PC-9 (cell line): ENCODE data around the gene PHYH. TPM values are rescaled to one million over a fixed set of nuclear protein-coding genes. Genes with fewer than 3 reads are reported as not detected.

Source experiments
- BruUV-seq: library from RNA; stranded (reverse); fragments of 400-500 nt; replicated peaks from 2 replicates; lab custom pipeline; 2021; lab: Mats Ljungman, UMichigan
- CTCF ChIA-PET: fragments of 300-600 bp; sonication (Branson Sonifier 250); formaldehyde crosslinking; loops from one replicate; lab custom pipeline; 2022; ENCODE audit warnings: antibody characterized with exemption; lab: Charles Lee
- POLR2A ChIA-PET: fragments of 300-600 bp; sonication (Branson Sonifier 250); formaldehyde crosslinking; loops from one replicate; lab custom pipeline; 2022; ENCODE audit warnings: antibody characterized with exemption; ENCODE audit not compliant: unreplicated experiment; lab: Charles Lee
- DNase-seq, 2 experiments: peaks; one replicate each; pipeline versions ENCODE4 v3.0.0 to v3.0.0-alpha.2; 2015 to 2022; ENCODE audit warnings: mixed read lengths in 1 of 2
- H2AFZ ChIP-seq: fragments of 200-600 bp; sonication (generic); 2 replicates; pipeline ENCODE4 v1.8.1; 2017; ENCODE audit warnings: antibody characterized with exemption
- H3F3A ChIP-seq: fragments of 200-600 bp; sonication (generic); 2 replicates; pipeline ENCODE4 v1.8.1; 2017; ENCODE audit warnings: antibody characterized with exemption, mild to moderate bottlenecking, low read depth; ENCODE audit not compliant: insufficient read depth
- H3K27ac ChIP-seq: fragments of 200-600 bp; sonication (generic); 2 replicates; pipeline ENCODE4 v1.6.1; 2016; ENCODE audit warnings: mixed run types
- H3K27me3 ChIP-seq: fragments of 200-600 bp; sonication (generic); 2 replicates; pipeline ENCODE4 v1.6.1; 2016; ENCODE audit warnings: low read depth, mixed run types; ENCODE audit not compliant: insufficient read depth
- H3K36me3 ChIP-seq: fragments of 200-600 bp; sonication (generic); 2 replicates; pipeline ENCODE4 v1.6.1; 2016; ENCODE audit warnings: low read depth, mixed run types
- H3K4me1 ChIP-seq: fragments of 200-600 bp; sonication (generic); replicated peaks from 2 replicates; pipeline ENCODE4 v1.6.1; 2016; ENCODE audit warnings: mixed run types; ENCODE audit not compliant: insufficient read depth
- H3K4me2 ChIP-seq: fragments of 200-600 bp; sonication (generic); 2 replicates; pipeline ENCODE4 v1.6.1; 2017; ENCODE audit warnings: mixed run types
- H3K4me3 ChIP-seq: fragments of 200-600 bp; sonication (generic); 2 replicates; pipeline ENCODE4 v1.6.1; 2016; ENCODE audit warnings: mixed run types
- H3K79me2 ChIP-seq: fragments of 200-600 bp; sonication (generic); 2 replicates; pipeline ENCODE4 v1.6.1; 2017; ENCODE audit warnings: low read depth, mixed run types
- H3K9me2 ChIP-seq: fragments of 200-600 bp; sonication (generic); 2 replicates; pipeline ENCODE4 v1.8.1; 2017; ENCODE audit warnings: mild to moderate bottlenecking; ENCODE audit not compliant: insufficient read depth
- H3K9me3 ChIP-seq: fragments of 200-600 bp; sonication (generic); 2 replicates; pipeline ENCODE4 v1.8.1; 2016; ENCODE audit warnings: low read depth; ENCODE audit not compliant: insufficient read depth
- H4K20me1 ChIP-seq: fragments of 200-600 bp; sonication (generic); 2 replicates; pipeline ENCODE4 v1.8.1; 2017; ENCODE audit not compliant: insufficient read depth
- EZH2 ChIP-seq: fragments of 200-600 bp; sonication (generic); IDR thresholded peaks from 2 replicates; pipeline ENCODE4 v1.8.0; 2017; ENCODE audit warnings: antibody characterized with exemption, low read depth
- intact Hi-C: fragments of 100-400 bp; cut with micrococcal nuclease; formaldehyde crosslinking; loops from one replicate; pipeline ENCODE4 v1.10.0; 2022; ENCODE audit not compliant: unreplicated experiment
- total RNA-seq: library from RNA; stranded (reverse); gene quantifications from 2 replicates; pipeline ENCODE4 v1.2.3, GENCODE V29; 2021
- TF ChIP-seq, protein P1 (sequence below): fragments of 200-600 bp; sonication (generic); conservative IDR thresholded peaks from 2 replicates; pipeline ENCODE4 v1.6.1; 2017; ENCODE audit warnings: mixed run types, antibody characterized with exemption, mild to moderate bottlenecking, moderate library complexity

Gene PHYH
- total RNA-seq, 1 experiment from 2014 or later = 16.5 TPM

DNA sequence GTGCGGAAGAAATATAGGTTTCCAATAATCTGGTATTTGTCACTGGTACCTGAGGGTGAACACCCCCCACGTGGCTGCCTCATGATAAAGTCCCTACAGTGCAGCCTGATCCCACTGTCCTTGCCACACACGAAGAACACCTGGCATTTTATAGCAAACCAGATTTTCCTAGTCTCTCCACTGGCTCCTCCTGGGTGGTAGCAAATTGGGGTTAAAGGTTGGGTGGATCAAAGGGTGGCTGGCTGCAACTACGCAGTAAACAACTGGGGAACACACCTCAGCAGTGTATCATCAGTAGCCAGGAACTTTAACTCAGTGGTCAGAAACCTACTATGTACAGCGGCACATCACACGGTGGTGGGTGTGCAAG is 37.9 kb upstream of the PHYH start:
- H3K27me3 ChIP-seq = no peaks in the 10 kb centered on the region
- H3K9me3 ChIP-seq = no peaks in the 10 kb centered on the region
- H3K9me2 ChIP-seq = no peaks in the 10 kb centered on the region
- CTCF ChIA-PET = no interaction called here
- H3F3A ChIP-seq = no peaks in the 10 kb centered on the region
- POLR2A ChIA-PET = no interaction called here
- no peak overlapping the region for H3K4me3 ChIP-seq
- no peak overlapping the region for H3K27ac ChIP-seq
- intact Hi-C loops = no loop called here
- no peak overlapping the region for H2AFZ ChIP-seq
- 0 out of 2 replicates have a peak, but pooled peaks cover 5% of the 10 kb centered on the region for H3K79me2 ChIP-seq
- no TSS peak for BruUV-seq
- no peak for TF ChIP-seq EZH2
- TF ChIP-seq, protein P1, sequence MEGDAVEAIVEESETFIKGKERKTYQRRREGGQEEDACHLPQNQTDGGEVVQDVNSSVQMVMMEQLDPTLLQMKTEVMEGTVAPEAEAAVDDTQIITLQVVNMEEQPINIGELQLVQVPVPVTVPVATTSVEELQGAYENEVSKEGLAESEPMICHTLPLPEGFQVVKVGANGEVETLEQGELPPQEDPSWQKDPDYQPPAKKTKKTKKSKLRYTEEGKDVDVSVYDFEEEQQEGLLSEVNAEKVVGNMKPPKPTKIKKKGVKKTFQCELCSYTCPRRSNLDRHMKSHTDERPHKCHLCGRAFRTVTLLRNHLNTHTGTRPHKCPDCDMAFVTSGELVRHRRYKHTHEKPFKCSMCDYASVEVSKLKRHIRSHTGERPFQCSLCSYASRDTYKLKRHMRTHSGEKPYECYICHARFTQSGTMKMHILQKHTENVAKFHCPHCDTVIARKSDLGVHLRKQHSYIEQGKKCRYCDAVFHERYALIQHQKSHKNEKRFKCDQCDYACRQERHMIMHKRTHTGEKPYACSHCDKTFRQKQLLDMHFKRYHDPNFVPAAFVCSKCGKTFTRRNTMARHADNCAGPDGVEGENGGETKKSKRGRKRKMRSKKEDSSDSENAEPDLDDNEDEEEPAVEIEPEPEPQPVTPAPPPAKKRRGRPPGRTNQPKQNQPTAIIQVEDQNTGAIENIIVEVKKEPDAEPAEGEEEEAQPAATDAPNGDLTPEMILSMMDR = no peak
- no peak for DNase-seq
- H3K4me1 ChIP-seq = no peaks in the 10 kb centered on the region
- no peak overlapping the region for H3K4me2 ChIP-seq
- no peaks in the 10 kb centered on the region for H3K36me3 ChIP-seq
- no peaks in the 10 kb centered on the region for H4K20me1 ChIP-seq

DNA sequence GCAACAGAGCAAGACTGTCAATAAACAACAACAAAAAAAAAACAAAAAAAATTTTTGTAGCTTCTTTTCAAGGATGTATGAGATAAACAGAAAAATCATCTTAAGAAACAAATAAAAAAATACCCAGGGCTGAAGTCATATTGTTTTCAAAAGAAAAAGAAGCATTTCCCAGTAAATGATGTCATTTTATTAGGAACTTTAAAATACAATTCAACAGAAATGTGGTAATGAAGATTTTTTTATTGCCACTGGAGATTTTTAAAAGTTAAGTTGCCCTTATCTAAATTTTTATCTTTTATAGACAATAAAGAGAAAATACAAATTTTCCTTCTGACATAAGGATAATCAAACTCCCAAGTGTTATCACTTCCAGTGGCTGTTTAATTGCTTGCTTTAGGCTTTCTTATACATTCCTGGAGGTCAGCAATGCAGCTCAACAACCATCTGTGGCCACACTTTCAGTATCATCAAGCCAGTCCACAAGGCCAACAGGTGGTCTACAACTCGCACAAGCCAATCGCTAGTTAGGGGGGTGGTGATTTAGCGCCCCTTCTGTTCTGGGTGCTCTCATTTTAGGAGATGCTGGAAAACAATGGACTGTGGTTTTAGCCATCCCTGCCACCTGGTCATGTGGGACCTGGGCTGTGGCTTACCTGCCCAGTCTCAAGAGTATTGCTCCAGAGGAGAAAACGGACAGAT is 37.4 kb upstream of the PHYH start:
- H2AFZ ChIP-seq = no peak overlapping the region
- no peaks in the 10 kb centered on the region for H3K9me2 ChIP-seq
- no peak overlapping the region for H3K4me2 ChIP-seq
- ChIA-PET CTCF (no interaction called here), POLR2A (no interaction called here)
- H3K27ac ChIP-seq = no peak overlapping the region
- no peaks in the 10 kb centered on the region for H3K4me1 ChIP-seq
- no peaks in the 10 kb centered on the region for H3K9me3 ChIP-seq
- H3K79me2 ChIP-seq = 0 out of 2 replicates have a peak, but pooled peaks cover under 1% of the 10 kb centered on the region
- intact Hi-C loops = no loop called here
- H3K4me3 ChIP-seq = no peak overlapping the region
- H3K36me3 ChIP-seq = no peaks in the 10 kb centered on the region
- TF ChIP-seq, protein P1 = no peak
- no peak for TF ChIP-seq EZH2
- no peaks in the 10 kb centered on the region for H3F3A ChIP-seq
- no peak for DNase-seq
- no peaks in the 10 kb centered on the region for H3K27me3 ChIP-seq
- H4K20me1 ChIP-seq = no peaks in the 10 kb centered on the region
- no TSS peak for BruUV-seq

DNA sequence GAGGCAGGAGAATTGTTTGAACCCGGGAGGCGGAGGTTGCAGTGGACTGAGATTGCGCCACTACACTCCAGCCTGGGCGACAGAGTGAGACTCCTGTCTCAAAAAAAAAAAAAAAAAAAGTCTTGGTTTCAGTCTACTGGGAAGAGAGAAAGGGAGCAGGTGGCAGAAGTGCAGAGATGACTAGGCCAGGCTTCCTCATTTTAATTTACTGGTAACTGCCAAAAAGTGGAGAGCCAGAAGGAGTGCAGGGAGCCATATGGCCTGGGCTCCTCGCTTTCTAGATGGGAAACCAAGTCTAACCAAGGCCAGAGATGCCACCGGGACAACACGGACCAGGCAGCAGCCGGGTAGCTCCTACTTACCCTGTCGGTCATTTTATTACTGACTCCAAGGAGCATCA is 36.0 kb upstream of the PHYH start:
- intact Hi-C loops = no loop called here
- DNase-seq = no peak
- Histone ChIP-seq H3K27ac (no peak overlapping the region), H3K4me3 (no peak overlapping the region), H3K4me2 (no peak overlapping the region), H3K9me2 (no peaks in the 10 kb centered on the region), H3K4me1 (no peaks in the 10 kb centered on the region), H4K20me1 (no peaks in the 10 kb centered on the region), H2AFZ (no peak overlapping the region), H3F3A (no peaks in the 10 kb centered on the region), H3K36me3 (no peaks in the 10 kb centered on the region), H3K9me3 (no peaks in the 10 kb centered on the region), H3K27me3 (no peaks in the 10 kb centered on the region), H3K79me2 (no peaks in the 10 kb centered on the region)
- ChIA-PET POLR2A (no interaction called here), CTCF (no interaction called here)
- no TSS peak for BruUV-seq
- TF ChIP-seq, protein P1 = no peak
- TF ChIP-seq EZH2 = no peak
